SU-DHL-6 (cell line): ENCODE measurements around the gene NACC2.

ENCODE experiments used
- H2AFZ ChIP-seq: fragments of 200-600 bp; sonication (generic); 2 replicates; pipeline ENCODE4 v1.6.1; 2014; ENCODE audit warnings: low read depth, mild to moderate bottlenecking, moderate library complexity, mixed read lengths, antibody characterized with exemption, low read length; ENCODE audit not compliant: severe bottlenecking
- H3F3A ChIP-seq: fragments of 200-600 bp; shearing (Covaris generic); 2 replicates; pipeline ENCODE4 v1.6.0; 2016; ENCODE audit warnings: antibody characterized with exemption, mild to moderate bottlenecking; ENCODE audit not compliant: insufficient read depth
- H3K27ac ChIP-seq: fragments of 200-600 bp; sonication (generic); 2 replicates; pipeline ENCODE4 v1.5.1; 2016; ENCODE audit warnings: low read depth, mild to moderate bottlenecking, low read length, moderate library complexity, mixed read lengths
- H3K27me3 ChIP-seq: fragments of 200-600 bp; sonication (generic), shearing (Covaris generic); 2 replicates; pipeline ENCODE4 v1.6.0; 2014; ENCODE audit warnings: mild to moderate bottlenecking, low read length
- H3K36me3 ChIP-seq: fragments of 200-600 bp; sonication (generic); 2 replicates; pipeline ENCODE4 v1.6.1; 2014; ENCODE audit warnings: mild to moderate bottlenecking, low read length, mixed read lengths
- H3K4me2 ChIP-seq: fragments of 300-600, 200-600 bp; shearing (Covaris generic), sonication (generic); 2 replicates; pipeline ENCODE4 v1.6.0; 2014; ENCODE audit warnings: low read length, low read depth, mild to moderate bottlenecking; ENCODE audit not compliant: poor library complexity, severe bottlenecking
- H3K4me3 ChIP-seq: fragments of 200-600 bp; sonication (generic); 2 replicates; pipeline ENCODE4 v1.5.1; 2014; ENCODE audit warnings: antibody characterized with exemption, low read length, mild to moderate bottlenecking, mixed read lengths; ENCODE audit not compliant: insufficient read depth, poor library complexity, severe bottlenecking
- H3K79me2 ChIP-seq: fragments of 200-600 bp; sonication (generic); 2 replicates; pipeline ENCODE4 v1.6.1; 2014; ENCODE audit warnings: mild to moderate bottlenecking, low read length, moderate library complexity; ENCODE audit not compliant: insufficient read depth
- H3K9ac ChIP-seq: fragments of 200-600 bp; sonication (generic); 2 replicates; pipeline ENCODE4 v1.7.0; 2014; ENCODE audit warnings: mild to moderate bottlenecking, low read length
- H3K9me2 ChIP-seq: fragments of 200-600 bp; sonication (generic); replicated peaks from 2 replicates; pipeline ENCODE4 v1.6.1; 2014; ENCODE audit warnings: low read length; ENCODE audit not compliant: insufficient read depth
- H3K9me3 ChIP-seq: fragments of 200-600 bp; sonication (generic); 2 replicates; pipeline ENCODE4 v1.6.1; 2014; ENCODE audit warnings: low read length, mixed read lengths; ENCODE audit not compliant: insufficient read depth
- H4K20me1 ChIP-seq: fragments of 200-600 bp; sonication (generic); 2 replicates; pipeline ENCODE4 v1.6.1; 2014; ENCODE audit warnings: low read depth, mild to moderate bottlenecking, antibody characterized with exemption, low read length, moderate library complexity, mixed read lengths
- CTCF ChIP-seq: fragments of 200-600 bp; sonication (generic); IDR thresholded peaks from one replicate; pipeline ENCODE4 v1.5.1; 2017; ENCODE audit warnings: antibody characterized with exemption, mild to moderate bottlenecking, low read length, moderate library complexity; ENCODE audit not compliant: insufficient read depth, poor library complexity, severe bottlenecking
- EZH2phosphoT487 ChIP-seq: fragments of 200-600 bp; sonication (generic), shearing (Covaris generic); conservative IDR thresholded peaks from 2 replicates; pipeline ENCODE4 v1.6.1; 2018; ENCODE audit warnings: mild to moderate bottlenecking, antibody characterized with exemption, low read length, moderate library complexity, mixed read lengths

Gene NACC2

GRCh38 chr9:136009516-136009915 lies 85.6 kb downstream of the NACC2 start:
- H3K4me2 ChIP-seq = no peak overlapping the region
- TF ChIP-seq CTCF (no peak), EZH2phosphoT487 (no peak)
- no peaks in the 10 kb centered on the region for H3K9me2 ChIP-seq
- no peaks in the 10 kb centered on the region for H3K36me3 ChIP-seq
- H3K9ac ChIP-seq = no peak overlapping the region
- H3K27me3 ChIP-seq = no peaks in the 10 kb centered on the region
- H3F3A ChIP-seq = peaks cover 5% of the 10 kb centered on the region; the same call in 1 of the 2 replicates
- no peaks in the 10 kb centered on the region for H3K9me3 ChIP-seq
- H3K4me3 ChIP-seq = no peak overlapping the region
- no peak overlapping the region for H2AFZ ChIP-seq
- H3K79me2 ChIP-seq = no peaks in the 10 kb centered on the region
- no peaks in the 10 kb centered on the region for H4K20me1 ChIP-seq
- H3K27ac ChIP-seq = no peak overlapping the region

- Histone ChIP-seq H3K9me2 (no peaks in the 10 kb centered on the region), H3K79me2 (no peaks in the 10 kb centered on the region), H3K4me2 (no peak overlapping the region), H3K27me3 (no peaks in the 10 kb centered on the region), H3K9ac (no peak overlapping the region), H3K36me3 (no peaks in the 10 kb centered on the region), H2AFZ (no peak overlapping the region), H3K4me3 (no peak overlapping the region), H4K20me1 (no peaks in the 10 kb centered on the region), H3F3A (peaks cover 5% of the 10 kb centered on the region; the same call in 1 of the 2 replicates), H3K9me3 (no peaks in the 10 kb centered on the region), H3K27ac (no peak overlapping the region)
- TF ChIP-seq EZH2phosphoT487 (no peak), CTCF (no peak)
Observed at GRCh38 chr9:136008693-136008997, 86.4 kb downstream of the NACC2 start.

- no peak overlapping the region for H3K9ac ChIP-seq
- H3K4me3 ChIP-seq = no peak overlapping the region
- H3F3A ChIP-seq = peaks cover 5% of the 10 kb centered on the region; the same call in 1 of the 2 replicates
- no peak overlapping the region for H3K4me2 ChIP-seq
- no peak overlapping the region for H2AFZ ChIP-seq
- H3K79me2 ChIP-seq = no peaks in the 10 kb centered on the region
- H4K20me1 ChIP-seq = no peaks in the 10 kb centered on the region
- no peaks in the 10 kb centered on the region for H3K9me3 ChIP-seq
- no peaks in the 10 kb centered on the region for H3K36me3 ChIP-seq
- TF ChIP-seq EZH2phosphoT487 (no peak), CTCF (no peak)
- no peak overlapping the region for H3K27ac ChIP-seq
- H3K27me3 ChIP-seq = no peaks in the 10 kb centered on the region
- no peaks in the 10 kb centered on the region for H3K9me2 ChIP-seq
Observed at GRCh38 chr9:136007934-136008692, 87.0 kb downstream of the NACC2 start.
